Choroid plexus epithelial cell (primary cell): Measurements from ENCODE around the gene TXNDC2.

ENCODE experiments used
- DNase-seq: peaks from one replicate; pipeline ENCODE4 v3.0.0-alpha.2; 2010; ENCODE audit warnings: low read depth
- H3K4me3 ChIP-seq: 2 replicates; pipeline ENCODE4 v1.5.1; 2011; ENCODE audit warnings: low read depth, mild to moderate bottlenecking, control low read depth, low read length, moderate library complexity
- CTCF ChIP-seq: conservative IDR thresholded peaks from 2 replicates; pipeline ENCODE4 v1.5.1; 2011; ENCODE audit warnings: low read depth, mild to moderate bottlenecking, control low read depth, inconsistent platforms, low read length, moderate library complexity

The TXNDC2 gene

GRCh38 chr18:9868857-9869714 lies 16.7 kb upstream of the TXNDC2 start:
- DNase-seq: no peak
- TF ChIP-seq CTCF: no peak
- no peak overlapping the region for H3K4me3 ChIP-seq

GRCh38 chr18:9869715-9870430 lies 15.9 kb upstream of the TXNDC2 start:
- TF ChIP-seq CTCF: no peak
- H3K4me3 ChIP-seq: no peak overlapping the region
- DNase-seq: peak; percentile 81

GRCh38 chr18:9870431-9871008 lies 15.3 kb upstream of the TXNDC2 start:
- H3K4me3 ChIP-seq: no peak overlapping the region
- TF ChIP-seq CTCF: no peak
- DNase-seq: no peak

- no peak for DNase-seq
- no peak for TF ChIP-seq CTCF
- no peak overlapping the region for H3K4me3 ChIP-seq
These were observed 14.5 kb upstream of the TXNDC2 start for GRCh38 chr18:9871244-9871746.

GRCh38 chr18:9872823-9873222 lies 12.9 kb upstream of the TXNDC2 start:
- no peak for DNase-seq
- no peak for TF ChIP-seq CTCF
- H3K4me3 ChIP-seq: no peak overlapping the region

- TF ChIP-seq CTCF: no peak
- DNase-seq: no peak
- H3K4me3 ChIP-seq: no peak overlapping the region
These were observed 11.0 kb upstream of the TXNDC2 start for GRCh38 chr18:9874728-9875127.
